ENCODE results near the gene ZBED3.
A peak's percentile ranks its signal among the peaks of the same experiment; 100 is the strongest.
"Not testable (repeated sequence)": the region's sequence is repeated elsewhere in the genome, so short reads cannot be mapped to it uniquely, and the experiment has no call there.

Gene ZBED3

GRCh38 chr5:77086689-77087483, at the start of gene ZBED3:
TSS of gene ZBED3 (minus strand) at chr5:77087285. CDS start at chr5:77077878, 9,407 bp downstream.
- peak; percentile 37 for DNase-seq (ENCODE audit: low read depth)

GRCh38 chr5:77133061-77133758, 46.1 kb upstream of the ZBED3 start:
- DNase-seq (ENCODE audit: low read depth) = no peak

- DNase-seq (ENCODE audit: low read depth) = no peak
These were observed 44.3 kb upstream of the ZBED3 start for GRCh38 chr5:77131361-77131760.

- no peak for DNase-seq (ENCODE audit: low read depth)
These were observed 42.4 kb upstream of the ZBED3 start for GRCh38 chr5:77129391-77129990.

GRCh38 chr5:77128411-77129061, 41.5 kb upstream of the ZBED3 start:
- no peak for DNase-seq (ENCODE audit: low read depth)

GRCh38 chr5:77123057-77123456, 36.0 kb upstream of the ZBED3 start:
- DNase-seq (ENCODE audit: low read depth) = no peak

GRCh38 chr5:77120706-77121105, 33.6 kb upstream of the ZBED3 start:
- no peak for DNase-seq (ENCODE audit: low read depth)

- no peak for DNase-seq (ENCODE audit: low read depth)
These were observed 33.0 kb upstream of the ZBED3 start for GRCh38 chr5:77120086-77120485.

GRCh38 chr5:77117161-77117560, 30.1 kb upstream of the ZBED3 start:
- DNase-seq (ENCODE audit: low read depth) = no peak

- DNase-seq (ENCODE audit: low read depth) = not testable (repeated sequence)
These were observed 19.9 kb upstream of the ZBED3 start for GRCh38 chr5:77107035-77107434.

- DNase-seq (ENCODE audit: low read depth) = no peak
These were observed 17.7 kb upstream of the ZBED3 start for GRCh38 chr5:77104813-77105212.

- DNase-seq (ENCODE audit: low read depth) = no peak
These were observed 16.4 kb upstream of the ZBED3 start for GRCh38 chr5:77103457-77103856.

GRCh38 chr5:77102549-77102948, 15.5 kb upstream of the ZBED3 start:
- DNase-seq (ENCODE audit: low read depth) = no peak

GRCh38 chr5:77101298-77101697, 14.2 kb upstream of the ZBED3 start:
- no peak for DNase-seq (ENCODE audit: low read depth)

- DNase-seq (ENCODE audit: low read depth) = no peak
These were observed 8.1 kb upstream of the ZBED3 start for GRCh38 chr5:77095189-77095588.

- DNase-seq (ENCODE audit: low read depth) = no peak
These were observed 588 bp upstream of the ZBED3 start for GRCh38 chr5:77087484-77088261.

- no peak for DNase-seq (ENCODE audit: low read depth)
These were observed 757 bp downstream of the ZBED3 start for GRCh38 chr5:77086368-77086688.

GRCh38 chr5:77083088-77083487, 4.0 kb downstream of the ZBED3 start:
- DNase-seq (ENCODE audit: low read depth) = no peak

- DNase-seq (ENCODE audit: low read depth) = no peak
These were observed 4.8 kb downstream of the ZBED3 start for GRCh38 chr5:77082280-77082679.

GRCh38 chr5:77080905-77081304, 6.2 kb downstream of the ZBED3 start:
- no peak for DNase-seq (ENCODE audit: low read depth)

- not testable (repeated sequence) for DNase-seq (ENCODE audit: low read depth)
These were observed 6.6 kb downstream of the ZBED3 start for GRCh38 chr5:77080479-77080878.

- no peak for DNase-seq (ENCODE audit: low read depth)
These were observed 9.3 kb downstream of the ZBED3 start for GRCh38 chr5:77077829-77078176.

All from stimulated activated CD8-positive, alpha-beta memory T cell treated with anti-CD3 and anti-CD28 coated beads, Interleukin-12 subunit alpha, Interleukin-12 subunit beta, amount 100 ng/mL, for 1 hour (primary cell).